Measurements from ENCODE around the gene CDC25A.

DNA sequence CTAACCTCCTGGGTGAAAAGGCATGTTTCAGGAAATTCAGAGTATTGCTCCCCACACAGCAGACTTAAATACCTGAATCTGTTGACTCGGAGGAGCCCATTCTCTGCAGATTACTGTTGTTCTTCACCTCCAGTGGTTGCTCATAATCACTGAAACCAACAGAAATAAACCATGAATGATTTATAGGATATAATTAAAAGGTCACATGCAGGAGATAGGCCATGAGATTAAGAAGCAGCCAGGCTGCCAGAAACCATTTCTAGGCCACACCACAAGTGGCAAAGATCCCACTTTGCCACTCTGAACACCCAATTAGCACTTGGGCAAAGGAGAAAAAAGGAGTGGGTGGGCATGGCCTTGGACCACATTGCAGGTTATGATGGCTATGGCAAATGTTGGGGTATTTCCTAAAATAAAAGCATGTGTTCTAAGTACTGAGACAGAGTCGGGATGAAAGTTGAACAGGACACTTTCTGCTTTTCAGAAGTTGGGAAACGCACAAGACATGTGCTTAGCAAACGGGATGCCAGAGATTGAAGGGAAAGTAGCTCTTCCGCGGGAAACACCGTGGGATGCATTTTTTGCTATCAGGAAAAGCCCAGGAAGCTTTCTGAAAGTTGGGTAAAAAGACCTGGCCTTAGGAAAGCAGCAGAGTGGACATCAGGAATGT, 1.5 kb downstream of the CDC25A start:
- TF ChIP-seq, protein P1, sequence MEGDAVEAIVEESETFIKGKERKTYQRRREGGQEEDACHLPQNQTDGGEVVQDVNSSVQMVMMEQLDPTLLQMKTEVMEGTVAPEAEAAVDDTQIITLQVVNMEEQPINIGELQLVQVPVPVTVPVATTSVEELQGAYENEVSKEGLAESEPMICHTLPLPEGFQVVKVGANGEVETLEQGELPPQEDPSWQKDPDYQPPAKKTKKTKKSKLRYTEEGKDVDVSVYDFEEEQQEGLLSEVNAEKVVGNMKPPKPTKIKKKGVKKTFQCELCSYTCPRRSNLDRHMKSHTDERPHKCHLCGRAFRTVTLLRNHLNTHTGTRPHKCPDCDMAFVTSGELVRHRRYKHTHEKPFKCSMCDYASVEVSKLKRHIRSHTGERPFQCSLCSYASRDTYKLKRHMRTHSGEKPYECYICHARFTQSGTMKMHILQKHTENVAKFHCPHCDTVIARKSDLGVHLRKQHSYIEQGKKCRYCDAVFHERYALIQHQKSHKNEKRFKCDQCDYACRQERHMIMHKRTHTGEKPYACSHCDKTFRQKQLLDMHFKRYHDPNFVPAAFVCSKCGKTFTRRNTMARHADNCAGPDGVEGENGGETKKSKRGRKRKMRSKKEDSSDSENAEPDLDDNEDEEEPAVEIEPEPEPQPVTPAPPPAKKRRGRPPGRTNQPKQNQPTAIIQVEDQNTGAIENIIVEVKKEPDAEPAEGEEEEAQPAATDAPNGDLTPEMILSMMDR (IDR thresholded peaks at IDR 0.05): no peak
- TF ChIP-seq POLR2AphosphoS5 (IDR thresholded peaks at IDR 0.05) (no peak), EP300 (IDR thresholded peaks at IDR 0.05; ENCODE audit: low read depth) (no peak), POLR2A (IDR thresholded peaks at IDR 0.05) (no peak)
